RCC 7860 (cell line): ENCODE data around the gene CLEC16A.
A peak's percentile ranks its signal among the peaks of the same experiment; 100 is the strongest.

Experiments
- DNase-seq: peaks from one replicate; pipeline ENCODE4 v3.0.0-alpha.2; 2015; ENCODE audit warnings: low spot score
- FAIRE-seq: peaks from 2 replicates; lab custom pipeline; 2012; peaks lifted over from hg19 to GRCh38; lab: Jason Lieb, UNC

The CLEC16A gene

DNA sequence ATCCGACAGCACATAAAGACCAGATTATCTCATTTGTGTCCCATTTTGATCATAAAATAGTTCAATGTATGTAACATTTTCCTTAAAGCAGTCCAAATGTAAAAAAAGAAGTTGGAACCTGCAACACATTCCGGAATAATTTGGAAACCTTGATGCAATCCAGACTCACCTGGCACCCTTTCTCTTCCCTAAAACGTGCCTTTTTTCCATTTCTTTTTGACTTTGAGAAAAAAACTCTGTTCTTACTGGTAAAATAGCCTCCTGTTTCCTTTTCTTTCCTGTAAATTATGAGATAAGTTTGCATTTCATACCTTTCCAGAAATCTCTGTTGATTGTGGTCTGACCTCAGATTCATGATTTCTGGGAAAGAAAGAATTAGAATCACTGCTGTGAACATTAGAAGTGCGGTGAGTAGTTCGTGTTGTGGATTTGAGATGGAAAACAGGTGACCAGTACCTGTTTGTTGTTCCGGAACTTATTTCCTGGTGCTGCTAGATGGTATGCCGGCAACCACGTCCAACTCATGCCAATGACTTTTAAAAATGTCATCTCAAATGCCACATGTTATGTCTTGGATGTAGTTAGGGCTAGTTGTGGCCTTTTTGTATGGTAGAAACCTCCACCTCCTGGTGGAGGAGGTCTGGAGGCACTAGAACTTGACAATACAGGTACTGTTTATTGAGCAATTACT lies 203.5 kb downstream of the CLEC16A start:
- FAIRE-seq (no peak), DNase-seq (no peak)

GRCh38 chr16:11149011-11149616 lies 204.8 kb downstream of the CLEC16A start:
- DNase-seq, result peak; percentile 60
- peak; percentile 45 for FAIRE-seq

- no peak for FAIRE-seq
- DNase-seq, result no peak
These were observed 205.8 kb downstream of the CLEC16A start for GRCh38 chr16:11150190-11150589.

DNA sequence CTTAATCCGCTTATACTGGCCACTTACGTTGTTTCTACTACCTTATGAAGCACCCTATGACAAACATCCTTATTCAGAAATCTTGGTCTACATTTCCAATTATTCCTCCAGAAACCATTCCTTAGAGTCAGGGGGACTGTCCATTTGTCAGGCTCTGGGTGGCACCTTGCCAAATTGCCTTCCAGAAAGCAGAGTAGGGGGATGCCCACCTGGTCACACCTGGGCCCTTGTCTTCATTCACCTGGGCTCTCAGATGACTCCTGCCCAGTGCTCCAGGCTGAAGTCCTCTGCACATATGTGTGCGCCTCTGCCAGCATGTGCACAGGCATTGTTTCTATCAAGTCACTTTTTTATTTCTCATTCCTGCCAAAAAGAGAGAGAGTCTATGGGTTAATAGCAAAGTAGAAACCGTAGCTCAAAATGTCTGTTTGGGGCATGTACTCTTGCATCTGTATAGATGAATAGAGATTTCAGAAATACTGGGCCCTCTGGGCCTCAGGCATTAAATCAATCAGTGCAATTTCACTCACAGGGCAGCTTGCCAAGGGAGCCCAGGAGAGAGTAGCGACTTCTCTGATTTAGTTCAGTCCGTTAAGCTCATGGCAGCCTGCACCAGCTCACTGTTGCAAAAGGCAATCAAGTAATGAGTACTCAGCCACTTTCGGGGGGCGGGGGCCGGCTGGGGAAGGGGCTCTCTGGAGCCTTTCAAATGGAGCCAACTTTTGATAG lies 207.0 kb downstream of the CLEC16A start:
- FAIRE-seq (no peak), DNase-seq (no peak)

DNA sequence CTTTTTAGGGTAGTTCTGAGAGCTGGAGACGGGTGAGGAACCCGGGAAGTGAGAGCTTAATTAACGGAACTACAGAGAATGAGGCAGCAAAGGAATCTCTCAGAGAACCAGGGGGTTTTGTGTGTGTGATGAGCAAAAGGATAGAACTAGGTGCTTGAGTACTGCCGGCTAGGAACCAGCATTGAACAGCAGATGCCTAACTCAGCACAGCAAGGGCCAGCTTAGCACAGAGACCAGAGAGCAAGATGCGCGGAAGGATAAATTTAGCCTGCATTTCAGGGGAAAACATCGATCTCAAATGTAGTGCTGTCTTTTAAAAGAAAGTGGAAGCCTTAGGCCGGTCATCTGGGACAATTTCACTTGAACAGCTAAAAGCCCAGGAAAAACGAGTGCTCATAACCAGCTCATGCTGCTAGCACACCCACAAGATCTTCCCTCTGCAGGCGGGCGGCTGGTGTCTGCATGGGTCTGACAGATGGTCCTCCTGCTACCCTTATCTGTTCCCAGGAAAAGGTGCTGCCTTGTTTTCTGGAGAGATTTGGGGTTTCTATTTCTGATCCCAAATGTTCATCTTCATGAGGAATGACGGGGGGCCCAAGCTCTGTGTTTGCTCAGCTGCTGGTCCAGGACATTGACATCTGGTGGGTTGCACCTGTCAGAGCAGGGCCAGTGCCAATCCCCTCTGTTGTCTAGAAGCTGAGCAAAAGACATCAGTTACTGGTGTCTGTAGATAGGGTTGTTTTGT lies 207.7 kb downstream of the CLEC16A start:
- FAIRE-seq, result no peak
- DNase-seq, result no peak

DNA sequence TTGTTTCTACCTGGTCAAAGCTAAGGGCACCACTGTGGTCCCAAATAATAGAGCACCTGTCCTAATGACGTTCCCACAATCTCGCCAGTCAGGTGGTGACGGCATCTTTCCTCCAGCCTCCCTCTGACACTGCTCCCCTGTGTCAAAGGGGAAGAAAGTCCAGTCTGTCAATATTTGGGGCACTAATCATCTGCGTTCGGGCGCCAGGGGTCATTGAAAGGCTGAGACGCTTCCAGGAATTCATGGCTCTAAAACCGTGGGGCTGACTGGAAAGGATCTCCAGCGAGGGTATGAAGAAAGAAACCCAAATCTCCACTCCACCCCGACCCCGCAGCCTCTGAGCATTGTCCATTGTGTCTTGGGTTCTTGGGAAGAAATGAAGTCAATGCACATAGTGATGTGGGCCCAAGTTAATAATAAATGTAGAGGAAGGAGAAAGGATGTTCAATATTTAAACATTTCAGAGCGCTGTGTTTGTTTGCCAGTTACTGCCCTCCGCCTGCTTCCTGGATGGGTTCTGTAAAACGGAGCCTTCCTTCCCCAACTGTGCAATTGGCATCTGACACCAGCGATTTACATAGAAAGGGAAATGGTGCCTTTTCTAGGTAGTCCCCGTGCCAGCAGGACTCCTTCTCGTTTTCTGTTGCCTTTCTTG lies 208.4 kb downstream of the CLEC16A start:
- DNase-seq (no peak), FAIRE-seq (no peak)

- peak; percentile 24 for DNase-seq
- FAIRE-seq, result no peak
These were observed 211.0 kb downstream of the CLEC16A start for GRCh38 chr16:11155284-11155806.

DNA sequence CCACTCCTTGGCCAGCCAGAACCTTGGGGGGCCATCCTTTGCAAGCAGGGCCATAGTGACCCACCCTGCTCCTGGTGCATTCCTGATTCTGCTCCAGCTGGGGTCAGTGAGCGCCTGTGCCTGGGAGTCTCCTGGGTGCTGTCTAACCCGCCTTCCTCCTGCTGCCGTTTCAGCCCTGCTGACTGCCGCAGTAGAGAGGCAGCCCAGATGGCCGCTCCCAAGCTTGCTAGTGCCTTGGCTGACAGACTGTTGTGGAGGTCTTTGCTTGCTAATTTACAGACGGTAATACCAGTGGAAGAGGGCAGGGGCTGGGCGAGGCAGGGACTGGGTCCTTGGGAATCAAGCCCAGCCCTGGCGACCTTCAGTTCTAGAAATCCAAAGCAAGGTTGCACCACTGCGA lies 212.0 kb downstream of the CLEC16A start:
- DNase-seq, result no peak
- FAIRE-seq, result no peak

- no peak for FAIRE-seq
- no peak for DNase-seq
These were observed 212.8 kb downstream of the CLEC16A start for GRCh38 chr16:11157143-11157542.

GRCh38 chr16:11158018-11158417 lies 213.7 kb downstream of the CLEC16A start:
- DNase-seq, result no peak
- FAIRE-seq, result no peak

DNA sequence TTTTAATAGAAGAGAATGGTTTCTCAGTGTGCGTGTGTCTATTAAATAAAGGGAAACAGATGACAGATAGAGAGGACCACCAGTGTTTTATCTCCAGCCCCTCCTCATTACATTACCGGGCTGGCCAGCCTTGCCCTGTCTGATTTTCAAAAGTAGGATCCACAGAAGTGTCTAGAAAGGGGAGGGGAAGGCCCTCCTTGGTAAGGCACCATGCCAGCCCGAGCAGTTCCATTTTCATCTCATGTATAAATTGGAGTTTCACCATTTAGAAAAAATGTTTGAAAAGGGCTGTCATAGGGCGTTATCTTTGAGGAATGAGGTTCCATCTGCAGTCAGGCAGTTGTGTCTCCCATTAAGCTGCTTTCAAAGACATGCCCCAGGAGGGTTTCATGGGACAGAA lies 214.9 kb downstream of the CLEC16A start:
- FAIRE-seq (no peak), DNase-seq (no peak)

GRCh38 chr16:11160676-11161115 lies 216.3 kb downstream of the CLEC16A start:
- no peak for FAIRE-seq
- peak; percentile 16 for DNase-seq

- FAIRE-seq (no peak), DNase-seq (no peak)
These were observed 217.1 kb downstream of the CLEC16A start for GRCh38 chr16:11161439-11161838.

DNA sequence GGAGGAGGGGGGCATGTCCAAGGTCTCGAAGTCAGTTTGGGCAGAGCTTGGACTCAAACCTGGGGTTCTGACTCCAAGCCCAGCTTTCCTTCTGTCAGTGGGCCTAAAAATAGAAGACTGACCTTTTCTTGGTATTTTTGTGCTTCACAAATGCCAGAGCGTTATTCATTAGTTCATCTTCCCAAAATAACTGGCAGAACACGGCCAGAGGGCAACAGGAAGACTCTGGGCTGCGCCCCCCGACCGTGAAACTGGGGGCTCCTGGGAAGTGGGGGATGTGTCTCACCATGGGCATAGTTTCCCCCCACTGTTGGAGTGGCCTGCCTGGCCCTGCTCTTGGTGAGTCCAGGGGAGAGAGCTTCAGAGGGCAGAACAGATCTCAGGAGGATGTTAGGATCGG lies 217.6 kb downstream of the CLEC16A start:
- FAIRE-seq (no peak), DNase-seq (no peak)

DNA sequence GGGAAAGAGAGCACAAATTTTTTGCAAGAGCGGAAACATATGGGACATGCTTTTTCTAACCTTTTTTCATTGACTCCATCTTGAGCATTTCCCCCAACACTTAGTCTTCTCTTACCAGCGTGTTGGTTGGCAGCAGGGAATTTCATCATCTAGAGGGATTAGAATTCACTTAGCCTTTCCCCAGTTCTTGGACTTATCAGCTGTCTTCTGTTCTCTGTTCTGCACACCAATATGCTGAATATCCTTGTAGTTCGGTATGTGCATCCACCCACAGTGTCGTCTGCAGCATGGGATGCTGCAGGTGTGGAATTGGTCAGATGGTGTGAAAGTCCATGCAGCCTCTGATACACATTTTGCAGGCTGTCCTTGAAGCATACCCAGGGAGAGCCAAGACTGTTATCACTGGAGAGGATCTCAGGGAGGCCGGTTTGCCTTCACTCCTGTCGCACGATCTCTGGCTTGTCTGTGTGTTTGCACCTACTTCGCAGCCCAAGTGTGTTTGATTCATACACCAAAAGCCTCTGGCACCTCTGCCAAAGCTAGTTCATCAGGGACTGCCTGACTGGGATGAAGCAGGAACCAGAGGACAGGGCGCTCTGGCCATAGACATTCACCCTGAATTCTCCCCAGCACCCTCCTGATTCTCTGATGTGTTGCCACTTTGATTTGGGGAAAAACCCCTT lies 218.4 kb downstream of the CLEC16A start:
- DNase-seq, result no peak

DNA sequence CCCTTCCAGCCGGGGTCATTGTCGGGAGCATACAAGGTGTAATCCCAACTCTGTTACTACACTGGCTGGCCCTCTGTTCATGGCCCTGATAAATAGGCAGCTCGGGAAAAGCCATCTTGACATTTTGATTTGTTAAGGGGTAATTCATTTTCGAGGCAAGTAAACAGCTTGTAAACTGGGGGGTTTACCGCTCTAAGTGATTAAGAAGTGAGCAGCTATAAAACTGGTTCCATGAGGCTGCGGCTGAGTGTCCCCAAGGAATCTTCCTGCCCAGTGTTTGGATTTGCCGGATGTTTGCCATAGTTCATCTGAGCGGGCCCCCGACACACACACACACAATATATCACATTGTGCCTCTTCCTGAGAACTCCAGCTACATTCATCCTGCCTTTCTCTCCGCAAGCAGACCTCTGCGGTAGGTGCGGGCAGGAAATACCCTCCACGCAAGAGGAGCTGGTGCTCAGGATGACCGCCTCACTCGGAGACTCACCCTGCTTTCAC lies 219.4 kb downstream of the CLEC16A start:
- FAIRE-seq (no peak), DNase-seq (no peak)

More for the DNA sequence above, 218.4 kb downstream of the CLEC16A start:
- FAIRE-seq, result no peak

DNA sequence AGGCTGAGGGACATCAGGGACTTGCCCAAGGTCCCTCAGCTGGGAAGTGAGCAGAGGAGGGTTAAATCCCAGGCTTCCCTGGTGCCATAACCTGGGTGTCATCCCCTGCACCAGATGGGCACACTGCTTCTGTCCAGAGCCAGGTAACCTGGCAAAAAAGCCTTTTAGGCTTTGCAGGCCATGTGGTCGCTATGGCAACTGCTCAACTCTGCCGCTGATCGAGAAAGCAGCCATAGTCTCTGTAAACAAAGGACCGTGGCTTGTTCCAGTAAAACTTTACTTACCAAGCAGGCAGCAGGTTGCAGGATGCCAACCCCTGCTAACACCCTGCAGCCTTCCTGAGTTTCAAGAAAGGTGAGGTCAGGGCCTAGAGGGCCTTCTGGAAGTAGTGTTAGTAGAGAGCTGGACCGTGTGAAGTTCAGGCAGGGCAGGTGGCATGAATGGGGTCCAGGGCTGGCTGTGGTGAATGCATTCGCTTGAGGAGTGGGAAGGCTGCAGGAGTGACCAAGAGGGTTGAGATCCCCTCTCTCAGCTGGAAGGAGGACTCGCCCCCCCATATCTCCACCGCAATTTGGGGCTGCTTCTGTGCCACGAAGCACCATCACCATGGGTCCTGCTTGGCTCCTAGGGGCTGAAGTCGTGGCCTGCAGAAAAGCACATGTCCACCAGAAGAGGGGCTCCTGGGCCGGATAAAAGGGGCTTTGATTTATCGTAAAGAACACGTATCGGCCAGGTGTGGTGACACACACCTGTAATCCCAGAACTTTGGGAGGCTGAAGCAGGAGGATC lies 220.3 kb downstream of the CLEC16A start:
- no peak for FAIRE-seq
- DNase-seq, result no peak

GRCh38 chr16:11165349-11165748 lies 221.0 kb downstream of the CLEC16A start:
- FAIRE-seq (no peak), DNase-seq (no peak)
